HG02798 (cell line): ENCODE data around the gene CCNC.

Source experiments
- ATAC-seq: cut with Tn5 transposase; IDR thresholded peaks from one replicate; pipeline ENCODE4 v1.9.1; 2021; ENCODE audit warnings: mild to moderate bottlenecking; ENCODE audit not compliant: unreplicated experiment, poor library complexity

Gene CCNC

GRCh38 chr6:99550046-99550748 lies 18.3 kb downstream of the CCNC start:
- ATAC-seq = no peak

GRCh38 chr6:99548706-99549105 lies 19.8 kb downstream of the CCNC start:
- no peak for ATAC-seq

GRCh38 chr6:99547526-99547925 lies 20.9 kb downstream of the CCNC start:
- ATAC-seq = no peak

- no peak for ATAC-seq
Observed at GRCh38 chr6:99545442-99545841, 23.0 kb downstream of the CCNC start.

- ATAC-seq = no peak
Observed at GRCh38 chr6:99543968-99544367, 24.5 kb downstream of the CCNC start.

- ATAC-seq = no peak
Observed at GRCh38 chr6:99530627-99531026, 37.8 kb downstream of the CCNC start.

GRCh38 chr6:99522531-99522930 lies 45.9 kb downstream of the CCNC start:
- ATAC-seq = no peak

GRCh38 chr6:99521633-99522151 lies 46.8 kb downstream of the CCNC start:
- peak; percentile 30 for ATAC-seq

GRCh38 chr6:99520855-99521632 lies 47.4 kb downstream of the CCNC start:
- ATAC-seq = peak; percentile 98

- no peak for ATAC-seq
Observed at GRCh38 chr6:99519446-99519845, 49.0 kb downstream of the CCNC start.

- ATAC-seq = no peak
Observed at GRCh38 chr6:99514089-99514488, 54.4 kb downstream of the CCNC start.

GRCh38 chr6:99512033-99512432 lies 56.4 kb downstream of the CCNC start:
- no peak for ATAC-seq

GRCh38 chr6:99507648-99508047 lies 60.8 kb downstream of the CCNC start:
- ATAC-seq = no peak

GRCh38 chr6:99501762-99502161 lies 66.7 kb downstream of the CCNC start:
- ATAC-seq = no peak

- ATAC-seq = no peak
Observed at GRCh38 chr6:99498421-99498820, 70.0 kb downstream of the CCNC start.

- ATAC-seq = no peak
Observed at GRCh38 chr6:99495466-99495865, 73.0 kb downstream of the CCNC start.
